GM19463 (cell line): ENCODE results near the gene ZNF654.
"Not testable (repeated sequence)": the region's sequence is repeated elsewhere in the genome, so short reads cannot be mapped to it uniquely, and the experiment has no call there.

ENCODE experiments used
- ATAC-seq: cut with Tn5 transposase; IDR thresholded peaks from one replicate; pipeline ENCODE4 v1.9.1; 2021; ENCODE audit warnings: mild to moderate bottlenecking, moderate library complexity; ENCODE audit not compliant: unreplicated experiment

Gene ZNF654

DNA sequence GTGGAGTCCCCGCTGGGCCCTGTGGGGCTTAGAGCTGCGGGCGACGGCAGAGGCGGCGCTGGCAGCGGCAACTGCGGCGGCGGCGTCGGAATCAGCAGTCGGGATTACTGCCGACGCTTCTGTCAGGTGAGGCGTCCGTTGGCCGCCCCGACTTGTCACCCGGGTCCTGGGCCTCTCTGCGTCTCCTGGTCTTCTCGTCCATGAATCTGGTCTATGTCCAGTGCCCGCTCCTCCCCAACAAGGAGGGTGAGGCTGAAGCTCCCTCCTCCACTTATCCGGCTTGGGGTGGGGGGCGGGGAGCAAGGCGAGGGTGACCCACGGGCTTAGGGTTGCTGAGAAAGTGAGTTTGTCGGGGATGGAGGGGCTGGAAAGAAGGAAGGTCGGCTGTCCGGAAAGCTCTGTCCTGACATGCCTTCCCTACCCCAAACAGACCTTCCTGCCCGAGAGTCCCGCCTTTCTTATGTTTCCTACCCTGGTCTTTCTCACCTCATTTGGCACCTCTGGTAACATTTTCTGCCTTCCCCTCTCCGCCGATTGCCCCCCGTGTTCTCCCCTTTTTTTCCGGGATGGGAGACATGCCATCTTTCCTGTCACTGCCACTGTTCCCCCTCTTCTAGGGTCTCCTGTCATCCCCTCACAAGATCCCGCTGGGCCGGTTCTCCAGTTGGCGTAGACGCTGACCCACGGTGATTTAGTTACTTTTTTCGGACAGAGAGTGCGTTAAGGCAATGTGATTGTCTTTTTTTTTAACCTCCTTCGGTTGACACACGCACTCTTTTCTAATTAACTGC lies 520 bp downstream of the ZNF654 start:
- ATAC-seq = peak; percentile 3

DNA sequence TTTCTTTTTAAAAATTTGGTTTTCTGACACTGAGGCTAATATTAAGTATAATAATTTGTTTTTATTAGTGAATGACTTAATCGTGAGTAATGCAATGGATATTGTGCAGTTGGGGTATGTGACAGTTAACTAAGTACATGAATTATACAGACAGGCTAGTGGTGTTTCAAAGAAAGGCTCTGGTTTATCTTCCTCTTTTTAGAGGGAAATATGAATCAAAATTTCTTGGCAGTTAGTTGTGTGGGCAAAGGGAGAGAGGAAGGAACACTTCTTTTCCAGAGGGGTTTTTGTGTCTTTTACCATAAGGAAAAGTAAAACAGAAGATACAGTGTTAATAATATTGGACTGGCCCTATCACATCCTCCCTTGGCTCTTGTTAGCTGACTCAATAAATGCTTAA lies 2.7 kb downstream of the ZNF654 start:
- ATAC-seq = no peak

DNA sequence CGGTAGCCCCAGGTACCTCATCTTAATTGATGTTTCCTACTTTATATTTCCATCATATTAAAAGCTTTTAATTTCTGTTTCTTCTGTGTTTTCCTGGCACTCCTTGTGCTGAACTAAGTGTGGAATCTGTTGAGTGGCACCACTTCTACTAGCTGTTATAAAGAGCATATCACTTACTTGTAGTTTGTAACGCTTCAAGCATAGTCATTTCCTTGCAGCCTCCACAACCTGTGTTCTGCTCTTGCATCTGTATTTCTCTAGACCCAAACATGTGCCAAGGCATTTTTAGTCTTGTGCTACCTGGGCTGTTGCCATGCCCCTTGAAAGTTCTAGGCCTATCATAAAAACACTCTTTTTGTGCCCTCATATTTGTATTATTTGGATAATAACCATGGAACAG lies 16.0 kb downstream of the ZNF654 start:
- ATAC-seq = no peak

DNA sequence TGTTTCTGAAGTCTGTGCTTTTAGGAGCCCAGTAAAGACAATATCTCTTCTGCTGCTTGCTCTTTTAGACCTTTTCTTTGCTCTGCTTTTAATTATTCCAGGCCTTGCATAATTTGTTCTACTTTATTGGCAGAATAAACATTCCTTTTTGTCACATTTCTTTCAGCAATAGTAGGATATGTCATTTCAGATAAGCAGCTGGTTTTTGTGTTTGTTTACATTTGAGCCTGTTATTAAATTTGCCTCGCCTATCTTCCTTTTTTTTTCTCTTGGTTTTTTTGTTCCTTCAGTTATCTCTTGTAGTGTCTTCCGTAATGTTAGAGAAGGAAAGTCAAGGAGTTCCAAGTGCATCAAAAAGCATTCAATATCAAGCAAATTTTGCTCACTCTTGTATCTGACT lies 16.4 kb downstream of the ZNF654 start:
- no peak for ATAC-seq

DNA sequence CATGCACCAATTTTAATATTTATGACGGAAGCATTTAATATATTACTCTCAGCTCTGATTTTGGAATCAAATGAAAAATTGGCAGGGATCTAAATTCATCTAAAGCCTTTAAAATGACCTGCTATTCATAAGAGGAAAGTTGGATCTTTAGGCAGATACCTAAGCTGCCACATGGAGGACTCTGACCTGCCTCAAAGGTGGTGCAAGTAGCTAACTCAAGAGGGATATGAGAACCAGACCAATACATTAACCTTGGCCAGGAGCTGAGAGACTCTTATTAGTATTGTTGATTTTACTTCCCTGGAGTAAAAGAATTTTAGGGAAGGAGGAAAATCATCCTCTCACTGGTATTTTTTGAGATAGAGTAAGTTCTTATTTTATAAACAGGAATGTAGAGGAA lies 17.7 kb downstream of the ZNF654 start:
- no peak for ATAC-seq

DNA sequence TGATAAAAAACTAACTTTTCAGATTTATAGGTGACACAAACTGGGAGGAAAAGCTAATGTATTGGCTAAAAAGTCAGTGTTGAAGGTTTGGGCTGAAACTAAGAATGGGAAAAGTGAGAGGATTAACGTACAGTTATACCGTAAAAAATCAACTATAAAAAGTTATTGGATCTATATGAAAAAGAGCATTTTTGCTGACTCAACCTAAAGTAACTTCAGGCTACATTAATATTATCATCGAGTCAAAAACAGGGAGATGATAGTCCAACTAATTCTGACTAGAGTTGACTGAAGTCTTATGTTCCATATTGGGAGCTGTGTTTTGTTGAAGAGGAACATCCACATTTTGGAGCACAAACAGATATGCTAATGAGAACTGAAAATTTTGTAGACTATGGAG lies 19.9 kb downstream of the ZNF654 start:
- no peak for ATAC-seq

DNA sequence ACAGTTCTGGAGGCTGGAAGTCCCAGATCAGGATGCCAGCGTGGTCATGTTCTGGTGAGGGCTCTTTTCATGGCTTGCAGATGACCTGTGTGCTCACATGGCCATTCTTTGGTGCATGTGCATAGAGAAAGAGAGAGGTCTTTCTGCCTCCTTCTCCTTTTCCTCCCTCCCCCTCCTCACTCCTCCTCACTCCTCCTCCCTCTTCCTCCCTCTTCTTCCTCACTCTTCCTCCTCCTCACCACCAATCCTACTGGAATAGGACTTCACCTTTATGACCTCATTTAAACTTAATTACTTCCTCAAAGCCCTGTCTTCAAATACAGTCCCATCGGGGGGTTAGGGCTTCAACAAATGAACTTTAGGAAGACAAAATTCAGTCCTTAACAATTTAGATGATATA lies 23.8 kb downstream of the ZNF654 start:
- ATAC-seq = no peak

DNA sequence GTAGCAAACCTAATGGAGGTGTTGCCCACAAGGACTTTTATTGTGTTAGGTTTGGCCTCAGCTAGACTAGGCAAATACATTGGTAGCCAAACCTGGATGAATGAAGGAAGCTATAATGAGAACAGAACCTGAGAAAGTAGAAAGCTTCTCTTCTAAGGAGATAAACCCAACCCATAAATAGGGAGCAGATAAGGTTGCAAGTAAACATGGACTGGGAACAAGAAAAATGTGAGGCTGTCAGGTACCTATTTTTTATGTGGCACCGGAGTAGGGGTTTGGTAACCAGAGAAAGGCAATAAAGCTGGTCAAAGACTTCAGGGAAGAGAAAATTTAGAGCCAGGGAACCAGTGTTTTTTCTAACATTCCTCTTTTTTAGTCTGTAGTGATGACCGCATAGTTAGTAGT lies 25.0 kb downstream of the ZNF654 start:
- no peak for ATAC-seq

DNA sequence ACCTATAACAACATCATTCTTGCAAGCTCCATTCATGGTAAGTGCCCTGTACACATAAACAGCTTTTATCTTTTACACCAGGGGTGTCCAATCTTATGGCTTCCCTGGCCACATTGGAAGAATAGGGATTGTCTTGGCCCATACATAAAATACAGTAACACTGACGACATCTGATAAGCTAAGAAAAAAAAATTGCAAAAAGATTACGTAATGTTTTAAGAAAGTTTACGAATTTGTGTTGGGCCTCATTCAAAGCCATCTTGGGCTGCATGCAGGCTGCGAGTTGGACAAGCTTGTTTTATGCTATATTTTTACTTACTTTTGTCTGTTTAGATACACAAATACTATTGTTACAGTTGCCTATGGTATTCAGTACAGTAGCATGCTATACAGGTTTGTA lies 31.6 kb downstream of the ZNF654 start:
- ATAC-seq = no peak

DNA sequence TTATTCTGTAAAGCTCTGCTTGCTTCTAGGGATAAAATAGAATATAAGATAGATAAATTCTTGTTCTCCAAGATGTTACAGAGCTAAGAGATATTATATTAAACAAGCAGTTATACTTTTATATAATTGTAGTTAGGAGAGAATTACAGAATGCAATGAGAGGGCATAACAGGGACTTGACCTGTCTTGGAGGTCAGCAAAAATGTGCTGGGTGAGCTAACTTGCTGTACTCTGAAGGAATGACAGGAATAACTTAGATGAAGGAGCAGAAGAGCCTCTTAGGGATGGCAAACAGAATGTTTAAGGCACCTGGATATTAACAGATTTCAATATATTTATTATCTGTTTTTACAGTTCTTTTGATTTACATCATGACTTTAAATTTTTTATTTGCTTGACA lies 33.2 kb downstream of the ZNF654 start:
- no peak for ATAC-seq

DNA sequence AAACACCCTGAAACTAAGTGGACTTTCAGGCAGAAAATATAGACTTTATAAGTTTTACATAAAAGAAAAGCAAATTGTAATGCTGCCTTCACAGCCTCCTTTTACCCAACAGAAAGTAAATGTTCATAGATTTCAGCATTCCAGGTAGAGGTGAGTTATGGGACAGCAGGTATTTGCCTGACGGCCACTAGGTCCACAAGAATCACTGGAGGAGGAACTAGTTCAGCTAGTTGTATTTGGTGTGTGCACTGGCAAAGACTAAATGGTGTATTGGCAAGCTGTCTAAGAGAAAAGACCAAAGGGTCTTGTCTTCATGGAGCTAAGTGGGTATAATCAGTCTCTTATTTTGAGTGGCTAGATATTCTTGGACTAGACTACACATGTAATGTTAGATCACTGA lies 34.2 kb downstream of the ZNF654 start:
- no peak for ATAC-seq

DNA sequence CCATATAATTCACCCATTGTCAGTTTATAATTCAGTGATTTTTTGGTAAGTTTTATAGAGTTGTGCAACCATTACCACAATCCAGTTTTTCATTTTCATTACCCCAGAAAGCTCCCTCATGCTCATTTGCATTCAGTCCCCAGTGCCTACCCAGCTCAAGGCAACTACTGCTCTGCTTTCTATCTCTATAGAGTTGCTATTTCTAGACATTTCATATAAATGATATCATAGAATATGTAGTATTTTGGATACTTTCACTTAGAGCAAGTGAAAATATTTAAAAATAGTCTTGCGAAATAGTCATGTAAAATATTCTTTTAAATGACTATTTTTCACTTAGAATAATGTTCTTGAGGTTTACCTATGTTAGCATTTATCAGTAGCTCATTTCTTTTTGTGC lies 42.1 kb downstream of the ZNF654 start:
- ATAC-seq = peak; percentile 85

DNA sequence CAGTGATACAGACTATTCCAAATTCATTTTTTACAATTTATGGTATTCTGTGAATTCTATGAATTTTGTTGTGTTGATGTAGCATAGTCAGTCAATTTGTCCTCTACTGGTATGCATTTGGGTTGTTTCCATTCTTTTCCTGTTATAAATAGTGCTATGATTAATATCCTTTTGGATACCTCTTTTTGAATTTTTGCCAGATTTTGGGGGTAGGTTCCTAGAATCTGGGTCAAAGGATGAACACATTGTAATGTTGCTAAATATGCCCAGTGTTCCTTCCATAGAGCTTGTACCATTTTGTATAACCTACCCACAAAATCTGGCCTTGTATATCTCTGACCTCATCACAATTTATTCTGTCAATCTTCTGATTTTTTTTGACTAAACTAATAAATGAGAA lies 46.3 kb downstream of the ZNF654 start:
- no peak for ATAC-seq

DNA sequence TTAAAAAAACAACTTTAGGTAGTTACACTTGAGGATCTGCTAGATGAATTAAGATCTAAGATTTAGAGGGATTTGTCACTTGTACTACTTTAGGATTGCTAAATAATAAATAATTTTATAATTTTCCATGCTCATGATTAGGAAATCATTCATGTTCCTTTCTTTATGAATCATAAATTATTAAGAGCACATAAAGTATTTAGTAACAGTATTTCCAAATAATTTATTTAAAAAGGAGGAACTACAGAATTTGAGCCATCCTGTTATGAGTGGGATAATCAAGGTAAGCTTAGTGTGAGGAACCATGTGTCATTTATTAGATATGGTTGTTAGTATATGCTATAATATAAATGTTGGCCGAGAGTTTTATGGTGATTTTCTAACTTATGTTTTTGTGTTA lies 53.2 kb downstream of the ZNF654 start:
- ATAC-seq = no peak

DNA sequence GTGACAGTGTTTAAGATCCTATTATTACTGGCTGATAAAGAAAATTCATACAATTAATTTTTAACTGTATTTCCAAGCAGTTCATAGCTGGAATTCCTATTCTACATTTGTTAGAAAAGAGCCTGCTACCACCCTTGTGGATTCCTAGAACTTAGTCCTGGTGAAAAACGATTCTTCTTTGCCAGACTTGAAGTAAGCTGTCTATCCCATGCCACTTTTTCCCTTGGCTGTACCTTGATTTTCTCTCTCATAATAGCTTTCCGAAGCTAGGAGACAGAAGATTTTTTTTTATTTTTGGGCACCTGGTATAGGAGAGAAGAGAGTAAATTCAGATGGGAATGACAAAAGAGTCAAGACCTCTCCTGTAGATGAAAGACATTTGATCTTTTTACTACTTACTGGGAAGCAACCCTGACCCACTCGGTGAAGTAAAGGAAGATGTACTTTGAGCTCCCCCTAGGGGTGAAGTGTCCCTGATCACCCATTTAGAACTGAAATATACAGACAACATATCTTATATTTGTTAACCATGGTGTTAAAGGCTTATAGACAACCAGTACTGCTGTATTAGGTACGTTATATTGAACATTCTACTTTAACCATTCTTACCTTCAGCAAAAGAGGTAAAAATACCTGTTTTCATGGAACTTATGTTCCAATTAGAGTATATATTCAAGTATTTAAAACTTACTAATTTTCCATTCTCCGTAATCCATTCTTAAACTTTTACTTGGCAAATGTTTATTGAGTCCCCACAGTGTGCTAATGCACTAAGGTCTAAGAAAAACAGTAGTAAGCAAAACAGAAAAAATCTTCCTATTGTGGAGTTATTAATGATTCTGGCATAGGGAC lies 54.5 kb downstream of the ZNF654 start:
- peak; percentile 90 for ATAC-seq

DNA sequence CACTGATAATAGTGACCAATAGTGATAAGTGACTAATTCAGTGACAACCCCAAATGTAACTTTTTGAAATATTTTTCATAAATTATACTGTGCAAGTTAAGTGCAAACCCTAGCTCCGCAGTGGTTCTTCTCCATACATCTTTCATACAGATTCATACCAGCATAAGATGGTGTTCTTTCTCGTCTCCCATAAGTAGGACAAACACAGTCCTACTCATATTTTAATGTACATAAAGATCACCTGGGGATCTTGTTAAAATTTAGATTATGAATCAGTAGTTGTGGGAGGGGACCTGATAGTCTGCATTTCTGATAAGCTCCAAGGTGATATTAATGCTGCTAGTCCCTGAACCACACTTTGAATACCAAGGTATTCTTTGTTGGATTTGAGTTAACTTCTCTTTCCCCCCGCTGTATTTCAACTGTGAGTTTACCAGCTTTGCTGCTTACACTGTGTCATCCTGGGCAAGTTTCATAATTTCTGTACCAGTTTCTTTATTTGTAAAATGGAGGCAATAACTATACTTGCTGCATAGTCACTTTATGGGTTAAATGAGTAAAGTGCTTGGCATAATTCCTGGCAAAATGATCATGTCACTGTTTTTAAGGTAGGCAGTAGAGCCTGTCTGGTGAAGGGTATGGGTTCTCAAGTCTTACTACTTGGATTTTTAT lies 56.0 kb downstream of the ZNF654 start:
- ATAC-seq = no peak

DNA sequence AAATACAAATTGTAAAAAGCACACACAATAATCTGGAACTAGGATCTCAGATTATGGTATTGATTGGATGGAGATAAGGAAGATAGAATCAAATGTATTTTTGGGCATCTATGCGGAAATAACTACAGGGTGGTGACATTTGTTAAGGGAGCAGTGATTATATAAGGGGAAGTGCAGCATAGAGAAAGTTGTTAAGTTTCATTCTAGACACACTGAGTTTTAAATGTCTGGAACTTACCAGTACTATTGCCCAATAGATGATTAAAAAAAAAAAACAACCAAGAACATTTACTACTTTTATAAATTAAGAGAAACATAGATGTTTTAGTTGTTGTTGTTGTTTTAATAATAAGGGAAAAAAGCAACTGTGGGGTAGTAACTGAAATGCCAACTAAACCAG lies 58.6 kb downstream of the ZNF654 start:
- ATAC-seq = no peak

DNA sequence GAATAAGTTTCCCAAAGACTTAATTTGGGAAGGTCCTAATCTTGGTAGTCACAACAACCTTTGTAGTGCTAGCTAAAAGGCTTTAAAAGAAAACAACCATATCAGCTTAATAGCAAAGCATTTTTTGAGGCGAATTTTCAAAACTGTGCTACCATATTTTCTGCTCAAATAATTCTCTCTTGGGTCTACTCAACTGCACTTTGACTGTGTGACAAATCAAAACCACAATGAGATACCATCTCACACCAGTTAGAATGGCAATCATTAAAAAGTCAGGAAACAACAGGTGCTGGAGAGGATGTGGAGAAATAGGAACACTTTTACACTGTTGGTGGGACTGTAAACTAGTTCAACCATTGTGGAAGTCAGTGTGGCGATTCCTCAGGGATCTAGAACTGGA lies 59.5 kb downstream of the ZNF654 start:
- not testable (repeated sequence) for ATAC-seq

DNA sequence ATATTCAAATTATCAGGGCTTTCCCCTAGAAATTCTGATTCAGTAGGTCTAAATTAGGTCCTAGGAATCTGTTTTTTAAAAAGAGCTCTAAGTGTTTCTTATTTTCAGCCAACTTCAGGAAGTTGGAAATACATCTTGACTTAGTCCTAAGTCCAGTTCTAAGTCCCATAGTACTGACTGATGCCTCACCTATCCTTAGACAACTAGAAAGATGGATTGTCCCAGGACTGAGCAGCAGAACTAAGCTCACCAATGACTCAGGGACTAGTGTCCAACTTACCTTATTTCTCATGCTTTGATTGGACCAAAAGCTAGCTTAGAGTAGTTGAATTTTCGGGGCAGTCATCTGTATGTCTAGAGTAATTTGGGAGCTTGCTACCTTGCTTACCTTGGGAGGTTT lies 64.5 kb downstream of the ZNF654 start:
- ATAC-seq = no peak

DNA sequence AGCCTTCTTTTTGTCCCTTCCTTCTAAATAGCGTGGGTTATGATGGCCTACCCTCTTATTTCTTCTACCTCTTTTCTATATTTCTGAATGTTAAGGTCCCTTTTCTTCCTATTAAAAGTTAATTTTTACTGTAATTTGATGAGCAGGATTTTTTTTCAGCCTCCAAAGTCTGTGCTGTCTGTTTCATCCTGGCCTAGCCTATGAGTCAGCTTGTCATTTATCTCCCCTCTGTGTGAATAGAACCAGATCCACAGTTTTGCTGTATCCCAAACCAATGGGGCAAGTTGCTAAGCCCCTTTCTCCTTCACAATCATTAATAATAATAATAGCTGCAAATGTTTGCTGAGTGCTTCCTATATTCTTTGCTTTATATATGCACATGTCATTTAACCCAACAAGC lies 72.6 kb downstream of the ZNF654 start:
- ATAC-seq = no peak

DNA sequence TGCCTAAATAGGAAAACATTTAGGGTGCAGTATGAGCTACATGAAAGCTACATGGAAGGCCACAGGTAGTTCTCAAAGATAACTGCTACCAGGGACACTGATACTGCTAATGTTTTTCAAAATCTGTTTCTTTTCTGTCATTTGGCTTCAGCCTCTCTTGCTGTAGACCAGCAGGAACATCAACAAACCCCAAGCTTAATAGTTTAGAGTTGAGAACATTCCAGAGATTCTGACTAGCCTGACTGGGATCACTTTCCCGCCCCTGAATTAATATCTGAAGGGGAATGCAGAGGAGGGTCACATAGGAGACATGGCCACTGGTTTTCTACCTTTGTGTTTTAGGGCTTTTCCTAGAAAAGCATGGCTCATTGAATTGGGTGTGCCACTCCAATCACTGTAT lies 73.8 kb downstream of the ZNF654 start:
- ATAC-seq = no peak
